K562 (cell line): ENCODE measurements around the gene TRNAU1AP. TPM values are rescaled to one million over a fixed set of nuclear protein-coding genes. Genes with fewer than 3 reads are reported as not detected.

Source experiments
- ARNT ChIP-seq, 2 experiments: fragments of 450-650 bp; IDR thresholded peaks; 2 replicates each; pipeline ENCODE4 v1.6.1; 2016; ENCODE audit warnings: mild to moderate bottlenecking in 1 of 2
- CAMTA2 ChIP-seq: fragments of 250-450 bp; sonication (Bioruptor Pico); conservative IDR thresholded peaks from 2 replicates; pipeline ENCODE4 v1.5.1; 2022
- FOXK1 ChIP-seq: sonication (generic); formaldehyde crosslinking; IDR thresholded peaks from 2 replicates; pipeline ENCODE4 v1.8.0; 2022; ENCODE audit warnings: missing genetic modification reagents, mild to moderate bottlenecking, borderline replicate concordance
- HDAC1 ChIP-seq, 2 experiments: fragments of 450-650 bp; IDR thresholded peaks; 2 replicates each; pipeline ENCODE4 v1.6.1; 2016 to 2017; ENCODE audit warnings: inconsistent platforms in 1 of 2, mild to moderate bottlenecking in 1 of 2, moderate library complexity in 1 of 2
- TBL1XR1 ChIP-seq, 2 experiments: IDR thresholded peaks; 2 replicates each; pipeline ENCODE4 v1.6.1; 2012; ENCODE audit warnings: improper control_type of control experiment in 2 of 2, low read length in 2 of 2, mild to moderate bottlenecking in 1 of 2
- ZNF23 ChIP-seq: fragments of 250-450 bp; sonication (Bioruptor Pico); IDR thresholded peaks from 2 replicates; pipeline ENCODE4 v1.4.0; 2020; ENCODE audit warnings: mild to moderate bottlenecking
- ZNF263 ChIP-seq: sonication (generic); formaldehyde crosslinking; IDR thresholded peaks from 2 replicates; pipeline ENCODE4 v1.8.0; 2022; ENCODE audit warnings: mild to moderate bottlenecking, missing genetic modification reagents, borderline replicate concordance
- ZNF717 ChIP-seq: fragments of 250-450 bp; sonication (Bioruptor Pico); IDR thresholded peaks from 2 replicates; pipeline ENCODE4 v1.5.0; 2021
- polyA plus RNA-seq, 8 experiments: library from polyadenylated mRNA; depleted of rRNA in 4 of 8; stranded (reverse) in 5 of 8; unstranded in 3 of 8; fragments of >200 nt; fragmentation: Nextera tagmentation in 2 of 8; fragmentation: Illumina TruSeq in 1 of 8; extraction: Ambion mirVana in 2 of 8; extraction: Trizol in 1 of 8; gene quantifications; 2 replicates each; pipeline versions ENCODE4 v1.2.1 to v1.2.3, GENCODE V29; 2011 to 2014; ENCODE audit warnings: inconsistent platforms in 1 of 8, missing spikeins in 1 of 8
- total RNA-seq, 7 experiments: library from RNA; depleted of rRNA in 6 of 7; stranded (reverse); fragments of >200 nt in 6 of 7; fragmentation: Illumina TruSeq in 2 of 7; extraction: Trizol in 2 of 7; gene quantifications; 2 replicates each; pipeline versions ENCODE4 v1.2.1 to v1.2.3, GENCODE V29; 2011 to 2021; ENCODE audit warnings: low replicate concordance in 1 of 7
- TF ChIP-seq, protein P1 (sequence below): fragments of 450-650 bp; formaldehyde crosslinking; IDR thresholded peaks from 2 replicates; pipeline ENCODE4 v1.4.0; 2020; ENCODE audit warnings: mild to moderate bottlenecking, moderate library complexity
- TF ChIP-seq, protein P2 (sequence below), 2 experiments: fragments of 450-650 bp; conservative IDR thresholded peaks; 2 replicates each; pipeline ENCODE4 v1.6.1; 2017; ENCODE audit warnings: mild to moderate bottlenecking in 2 of 2, moderate library complexity in 2 of 2
- TF ChIP-seq, protein P3 (sequence below): sonication (generic); formaldehyde crosslinking; IDR thresholded peaks from 2 replicates; pipeline ENCODE4 v1.8.0; 2022; ENCODE audit warnings: mild to moderate bottlenecking, missing genetic modification reagents
- TF ChIP-seq, protein P4 (sequence below): fragments of 450-650 bp; IDR thresholded peaks from 2 replicates; pipeline ENCODE4 v1.6.1; 2018; ENCODE audit warnings: mild to moderate bottlenecking, low read depth; ENCODE audit not compliant: partially characterized antibody
- TF ChIP-seq, protein P5 (sequence below): fragments of 450-650 bp; IDR thresholded peaks from 2 replicates; pipeline ENCODE4 v1.6.1; 2016; ENCODE audit warnings: borderline replicate concordance
- TF ChIP-seq, protein P6 (sequence below): fragments of 250-450 bp; sonication (Bioruptor Pico); IDR thresholded peaks from 2 replicates; pipeline ENCODE4 v1.5.0; 2021; ENCODE audit warnings: mild to moderate bottlenecking, moderate library complexity
- TF ChIP-seq, protein P7 (sequence below): sonication (generic); formaldehyde crosslinking; IDR thresholded peaks from 2 replicates; pipeline ENCODE4 v1.9.0; 2022; ENCODE audit warnings: mild to moderate bottlenecking, missing genetic modification reagents

The TRNAU1AP gene
- total and polyA plus RNA-seq, 9 of the 15 experiments (the other 6 are each of a cell fraction or from before 2014, with no cell fraction given) = 34.9 to 110 (median 46.3) TPM

DNA sequence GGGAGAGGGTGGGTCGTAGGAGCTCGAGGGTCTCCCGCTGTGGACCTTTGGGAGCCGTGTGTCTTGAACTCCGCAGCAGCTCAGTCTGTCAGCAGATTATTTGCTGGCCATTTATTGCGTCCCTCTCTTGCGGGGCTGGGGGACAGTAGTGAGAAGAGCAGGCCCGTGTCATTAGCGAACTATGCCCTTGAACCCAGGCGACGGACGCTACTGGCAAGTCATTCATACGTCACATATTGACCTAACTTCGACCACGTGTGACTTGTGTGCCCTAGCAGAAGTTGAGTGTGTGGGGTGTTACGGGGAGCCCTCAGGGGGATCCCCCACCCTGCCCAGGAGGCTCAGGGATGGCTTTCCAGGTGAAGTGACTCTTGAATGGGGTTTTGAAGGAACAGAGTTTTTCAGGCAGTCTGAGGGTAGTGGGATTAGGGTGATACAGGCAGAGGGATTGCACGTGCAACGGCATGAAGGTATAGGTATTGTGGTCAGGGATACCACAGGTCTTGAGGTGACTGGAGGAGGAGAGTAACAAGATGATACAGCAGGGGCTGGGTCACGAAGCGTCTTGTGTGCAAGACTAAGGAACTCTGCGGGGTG lies 34.0 kb upstream of the TRNAU1AP start (continued):
- TF ChIP-seq, protein P1, sequence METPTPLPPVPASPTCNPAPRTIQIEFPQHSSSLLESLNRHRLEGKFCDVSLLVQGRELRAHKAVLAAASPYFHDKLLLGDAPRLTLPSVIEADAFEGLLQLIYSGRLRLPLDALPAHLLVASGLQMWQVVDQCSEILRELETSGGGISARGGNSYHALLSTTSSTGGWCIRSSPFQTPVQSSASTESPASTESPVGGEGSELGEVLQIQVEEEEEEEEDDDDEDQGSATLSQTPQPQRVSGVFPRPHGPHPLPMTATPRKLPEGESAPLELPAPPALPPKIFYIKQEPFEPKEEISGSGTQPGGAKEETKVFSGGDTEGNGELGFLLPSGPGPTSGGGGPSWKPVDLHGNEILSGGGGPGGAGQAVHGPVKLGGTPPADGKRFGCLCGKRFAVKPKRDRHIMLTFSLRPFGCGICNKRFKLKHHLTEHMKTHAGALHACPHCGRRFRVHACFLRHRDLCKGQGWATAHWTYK = no peak
- TF ChIP-seq FOXK1 (CRISPR knock-in tag) (peak; percentile 68; the same call in 1 of the 2 replicates), ZNF23 (CRISPR knock-in tag) (no peak), ZNF263 (peak; percentile 60; the same call in 1 of the 2 replicates), ARNT (IDR thresholded peaks at IDR 0.05) (peak; percentile 46 to 52; a peak in 1 of 4 replicates), CAMTA2 (CRISPR knock-in tag) (0 out of 2 replicates have a peak, but pooled peaks have one; percentile 4), HDAC1 (IDR thresholded peaks at IDR 0.05) (peak in 1 of 2 experiments; percentile 77; a peak in 2 of 4 replicates), ZNF717 (CRISPR knock-in tag) (peak; percentile 66; the same call in 1 of the 2 replicates), TBL1XR1 (IDR thresholded peaks at IDR 0.05; ENCODE audit: low read length in 2 of 2) (peak in 1 of 2 experiments; percentile 30; a peak in 1 of 4 replicates)
- TF ChIP-seq, protein P2, sequence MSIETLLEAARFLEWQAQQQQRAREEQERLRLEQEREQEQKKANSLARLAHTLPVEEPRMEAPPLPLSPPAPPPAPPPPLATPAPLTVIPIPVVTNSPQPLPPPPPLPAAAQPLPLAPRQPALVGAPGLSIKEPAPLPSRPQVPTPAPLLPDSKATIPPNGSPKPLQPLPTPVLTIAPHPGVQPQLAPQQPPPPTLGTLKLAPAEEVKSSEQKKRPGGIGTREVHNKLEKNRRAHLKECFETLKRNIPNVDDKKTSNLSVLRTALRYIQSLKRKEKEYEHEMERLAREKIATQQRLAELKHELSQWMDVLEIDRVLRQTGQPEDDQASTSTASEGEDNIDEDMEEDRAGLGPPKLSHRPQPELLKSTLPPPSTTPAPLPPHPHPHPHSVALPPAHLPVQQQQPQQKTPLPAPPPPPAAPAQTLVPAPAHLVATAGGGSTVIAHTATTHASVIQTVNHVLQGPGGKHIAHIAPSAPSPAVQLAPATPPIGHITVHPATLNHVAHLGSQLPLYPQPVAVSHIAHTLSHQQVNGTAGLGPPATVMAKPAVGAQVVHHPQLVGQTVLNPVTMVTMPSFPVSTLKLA (conservative IDR thresholded peaks at IDR 0.05) = peak; percentile 95 to 96
- TF ChIP-seq, protein P3, sequence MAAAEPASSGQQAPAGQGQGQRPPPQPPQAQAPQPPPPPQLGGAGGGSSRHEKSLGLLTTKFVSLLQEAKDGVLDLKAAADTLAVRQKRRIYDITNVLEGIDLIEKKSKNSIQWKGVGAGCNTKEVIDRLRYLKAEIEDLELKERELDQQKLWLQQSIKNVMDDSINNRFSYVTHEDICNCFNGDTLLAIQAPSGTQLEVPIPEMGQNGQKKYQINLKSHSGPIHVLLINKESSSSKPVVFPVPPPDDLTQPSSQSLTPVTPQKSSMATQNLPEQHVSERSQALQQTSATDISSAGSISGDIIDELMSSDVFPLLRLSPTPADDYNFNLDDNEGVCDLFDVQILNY (CRISPR knock-in tag) = peak; percentile 83
- TF ChIP-seq, protein P4, sequence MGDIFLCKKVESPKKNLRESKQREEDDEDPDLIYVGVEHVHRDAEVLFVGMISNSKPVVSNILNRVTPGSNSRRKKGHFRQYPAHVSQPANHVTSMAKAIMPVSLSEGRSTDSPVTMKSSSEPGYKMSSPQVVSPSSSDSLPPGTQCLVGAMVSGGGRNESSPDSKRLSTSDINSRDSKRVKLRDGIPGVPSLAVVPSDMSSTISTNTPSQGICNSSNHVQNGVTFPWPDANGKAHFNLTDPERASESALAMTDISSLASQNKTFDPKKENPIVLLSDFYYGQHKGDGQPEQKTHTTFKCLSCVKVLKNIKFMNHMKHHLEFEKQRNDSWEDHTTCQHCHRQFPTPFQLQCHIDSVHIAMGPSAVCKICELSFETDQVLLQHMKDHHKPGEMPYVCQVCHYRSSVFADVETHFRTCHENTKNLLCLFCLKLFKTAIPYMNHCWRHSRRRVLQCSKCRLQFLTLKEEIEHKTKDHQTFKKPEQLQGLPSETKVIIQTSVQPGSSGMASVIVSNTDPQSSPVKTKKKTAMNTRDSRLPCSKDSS = no peak
- TF ChIP-seq, protein P5, sequence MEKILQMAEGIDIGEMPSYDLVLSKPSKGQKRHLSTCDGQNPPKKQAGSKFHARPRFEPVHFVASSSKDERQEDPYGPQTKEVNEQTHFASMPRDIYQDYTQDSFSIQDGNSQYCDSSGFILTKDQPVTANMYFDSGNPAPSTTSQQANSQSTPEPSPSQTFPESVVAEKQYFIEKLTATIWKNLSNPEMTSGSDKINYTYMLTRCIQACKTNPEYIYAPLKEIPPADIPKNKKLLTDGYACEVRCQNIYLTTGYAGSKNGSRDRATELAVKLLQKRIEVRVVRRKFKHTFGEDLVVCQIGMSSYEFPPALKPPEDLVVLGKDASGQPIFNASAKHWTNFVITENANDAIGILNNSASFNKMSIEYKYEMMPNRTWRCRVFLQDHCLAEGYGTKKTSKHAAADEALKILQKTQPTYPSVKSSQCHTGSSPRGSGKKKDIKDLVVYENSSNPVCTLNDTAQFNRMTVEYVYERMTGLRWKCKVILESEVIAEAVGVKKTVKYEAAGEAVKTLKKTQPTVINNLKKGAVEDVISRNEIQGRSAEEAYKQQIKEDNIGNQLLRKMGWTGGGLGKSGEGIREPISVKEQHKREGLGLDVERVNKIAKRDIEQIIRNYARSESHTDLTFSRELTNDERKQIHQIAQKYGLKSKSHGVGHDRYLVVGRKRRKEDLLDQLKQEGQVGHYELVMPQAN = peak; percentile 90
- TF ChIP-seq, protein P6, sequence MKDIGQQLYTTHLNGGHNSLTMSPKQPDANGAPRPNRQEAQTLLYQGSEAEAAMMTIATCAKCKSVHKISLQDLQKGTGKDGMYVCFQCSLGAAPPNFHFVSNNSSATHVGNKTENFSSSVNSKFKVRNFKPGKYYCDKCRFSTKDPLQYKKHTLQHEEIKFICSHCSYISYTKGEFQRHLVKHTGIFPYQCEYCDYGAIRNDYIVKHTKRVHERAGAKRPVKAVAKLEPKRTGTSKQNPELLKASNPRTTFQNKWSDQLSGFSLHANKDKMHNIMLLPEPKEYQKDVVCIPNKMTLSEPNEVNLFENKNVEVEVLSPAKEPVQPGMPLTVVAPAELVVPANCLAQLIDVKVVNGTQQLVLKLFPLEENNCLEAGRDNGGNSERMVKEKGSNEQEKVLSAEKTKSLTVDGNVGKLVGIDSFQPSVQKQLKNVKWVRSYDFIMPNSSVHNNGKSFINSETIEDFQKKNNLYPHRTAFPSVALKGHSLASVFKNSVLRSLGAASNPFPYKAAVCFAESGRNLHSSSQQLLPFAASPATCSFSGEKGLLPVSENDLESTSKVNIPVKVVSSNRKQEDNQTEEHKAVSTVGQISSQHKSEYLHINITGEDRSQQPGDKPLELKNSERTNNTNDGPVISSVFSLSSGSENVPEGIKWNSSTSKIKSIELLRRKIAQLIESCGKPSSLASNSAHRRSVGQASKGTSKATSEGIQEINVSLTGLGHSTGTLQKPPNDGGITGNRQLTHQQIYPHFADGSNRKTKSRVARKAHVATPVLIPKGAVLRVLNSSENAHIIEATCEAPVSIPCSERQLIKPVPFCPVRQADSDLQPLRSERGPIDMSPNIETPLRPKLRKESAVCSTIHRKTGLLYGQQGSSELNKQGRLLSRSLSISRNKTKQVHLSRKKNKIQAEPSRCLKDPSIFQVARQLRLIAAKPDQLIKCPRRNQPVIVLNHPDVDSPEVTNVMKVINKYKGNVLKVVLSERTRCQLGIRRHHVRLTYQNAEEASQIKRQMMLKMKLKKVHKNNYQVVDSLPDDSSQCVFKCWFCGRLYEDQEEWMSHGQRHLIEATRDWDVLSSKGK = no peak
- TF ChIP-seq, protein P7, sequence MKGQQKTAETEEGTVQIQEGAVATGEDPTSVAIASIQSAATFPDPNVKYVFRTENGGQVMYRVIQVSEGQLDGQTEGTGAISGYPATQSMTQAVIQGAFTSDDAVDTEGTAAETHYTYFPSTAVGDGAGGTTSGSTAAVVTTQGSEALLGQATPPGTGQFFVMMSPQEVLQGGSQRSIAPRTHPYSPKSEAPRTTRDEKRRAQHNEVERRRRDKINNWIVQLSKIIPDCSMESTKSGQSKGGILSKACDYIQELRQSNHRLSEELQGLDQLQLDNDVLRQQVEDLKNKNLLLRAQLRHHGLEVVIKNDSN (CRISPR knock-in tag) = peak; percentile 70
